ENCODE results near the gene HAVCR1. TPM values are rescaled to one million over a fixed set of nuclear protein-coding genes. Genes with fewer than 3 reads are reported as not detected.

The HAVCR1 gene
- total and polyA plus RNA-seq, 2 of the 13 experiments (the other 11 are each of a cell fraction or from before 2014, with no cell fraction given) = 0.93 to 12.3 TPM

- TF ChIP-seq AGO2 (optimal IDR thresholded peaks at IDR 0.05; ENCODE audit: low read depth, low read length) (no peak), ZNF770 (CRISPR knock-in tag; IDR thresholded peaks at IDR 0.05) (peak; percentile 95), ZBTB3 (CRISPR knock-in tag; IDR thresholded peaks at IDR 0.05; ENCODE audit: borderline replicate concordance, low read depth) (no peak), ATAD3A (CRISPR knock-in tag; IDR thresholded peaks at IDR 0.05) (no peak), SOX5 (CRISPR knock-in tag; IDR thresholded peaks at IDR 0.05; ENCODE audit: borderline replicate concordance) (no peak), ZNF839 (CRISPR knock-in tag; IDR thresholded peaks at IDR 0.05; ENCODE audit: borderline replicate concordance) (no peak), RELA (CRISPR knock-in tag; IDR thresholded peaks at IDR 0.05) (no peak), SRSF9 (IDR thresholded peaks at IDR 0.05; ENCODE audit: borderline replicate concordance, insufficient read depth, low read depth, low read length, poor library complexity, severe bottlenecking) (no peak), ZNF274 (CRISPR knock-in tag; IDR thresholded peaks at IDR 0.05) (no peak), STAG1 (CRISPR knock-in tag; IDR thresholded peaks at IDR 0.05) (no peak), CCDC6 (CRISPR knock-in tag; IDR thresholded peaks at IDR 0.05) (no peak), PBX3 (CRISPR knock-in tag; IDR thresholded peaks at IDR 0.05; ENCODE audit: borderline replicate concordance) (no peak), SP2 (CRISPR knock-in tag; IDR thresholded peaks at IDR 0.05) (no peak), ZNF572 (CRISPR knock-in tag; IDR thresholded peaks at IDR 0.05) (no peak), ZFP36 (IDR thresholded peaks at IDR 0.05; ENCODE audit: borderline replicate concordance, low read depth, low read length, partially characterized antibody) (no peak), TP53 (CRISPR knock-in tag; conservative IDR thresholded peaks at IDR 0.05) (no peak), MAFG (CRISPR knock-in tag; IDR thresholded peaks at IDR 0.05) (no peak), SNAPC5 (CRISPR knock-in tag; IDR thresholded peaks at IDR 0.05; ENCODE audit: borderline replicate concordance) (no peak), HNRNPUL1 (IDR thresholded peaks at IDR 0.05; ENCODE audit: low read depth, low read length) (no peak), MAX (IDR thresholded peaks at IDR 0.05) (0 out of 2 replicates have a peak, but pooled peaks have one; percentile 50), ZNF292 (CRISPR knock-in tag; IDR thresholded peaks at IDR 0.05; ENCODE audit: borderline replicate concordance, low read depth) (peak; percentile 67; the same call in 1 of the 2 replicates), HOMEZ (CRISPR knock-in tag; IDR thresholded peaks at IDR 0.05; ENCODE audit: low read depth) (no peak), ZSCAN12 (CRISPR knock-in tag; IDR thresholded peaks at IDR 0.05) (no peak), GABPA (IDR thresholded peaks at IDR 0.05; ENCODE audit: low read depth, low read length) (no peak), GABPA (CRISPR knock-in tag; IDR thresholded peaks at IDR 0.05; ENCODE audit: low read depth) (no peak)
Measured at GRCh38 chr5:157063776-157064430, 5.0 kb upstream of the HAVCR1 start (continued).
